Activated naive CD8-positive, alpha-beta T cell (primary cell): ENCODE results near the gene THRSP.
"Not testable (repeated sequence)": the region's sequence is repeated elsewhere in the genome, so short reads cannot be mapped to it uniquely, and the experiment has no call there.

Source experiments
- H3K27ac Mint-ChIP-seq: one replicate; pipeline ENCODE4 v1.8.0; 2021; ENCODE audit warnings: mixed read lengths
- H3K27me3 Mint-ChIP-seq: one replicate; pipeline ENCODE4 v1.8.0; 2021; ENCODE audit warnings: mixed read lengths
- H3K36me3 Mint-ChIP-seq: one replicate; pipeline ENCODE4 v1.8.0; 2021; ENCODE audit warnings: mixed read lengths
- H3K4me1 Mint-ChIP-seq: one replicate; pipeline ENCODE4 v1.8.0; 2021; ENCODE audit warnings: low read depth, mixed read lengths
- H3K4me3 Mint-ChIP-seq: one replicate; pipeline ENCODE4 v1.8.0; 2021; ENCODE audit warnings: mild to moderate bottlenecking, mixed read lengths
- H3K9me3 Mint-ChIP-seq: one replicate; pipeline ENCODE4 v1.8.0; 2021; ENCODE audit warnings: low read depth, mixed read lengths

The THRSP gene

GRCh38 chr11:78048561-78048960 is 15.1 kb upstream of the THRSP start:
- Mint-ChIP-seq H3K4me3 (no peak overlapping the region), H3K36me3 (no peaks in the 10 kb centered on the region), H3K27me3 (no peaks in the 10 kb centered on the region), H3K27ac (no peak overlapping the region), H3K9me3 (no peaks in the 10 kb centered on the region), H3K4me1 (peaks cover 6% of the 10 kb centered on the region)

GRCh38 chr11:78049348-78049747 is 14.3 kb upstream of the THRSP start:
- Mint-ChIP-seq H3K27me3 (no peaks in the 10 kb centered on the region), H3K27ac (no peak overlapping the region), H3K4me1 (peaks cover 6% of the 10 kb centered on the region), H3K4me3 (no peak overlapping the region), H3K36me3 (no peaks in the 10 kb centered on the region), H3K9me3 (no peaks in the 10 kb centered on the region)

- Mint-ChIP-seq H3K27me3 (no peaks in the 10 kb centered on the region), H3K9me3 (no peaks in the 10 kb centered on the region), H3K4me1 (no peaks in the 10 kb centered on the region), H3K36me3 (no peaks in the 10 kb centered on the region), H3K4me3 (no peak overlapping the region), H3K27ac (no peak overlapping the region)
These were observed 12.5 kb upstream of the THRSP start for GRCh38 chr11:78050964-78051831.

GRCh38 chr11:78054971-78055370 is 8.7 kb upstream of the THRSP start:
- H3K27me3 Mint-ChIP-seq, result no peaks in the 10 kb centered on the region
- no peak overlapping the region for H3K4me3 Mint-ChIP-seq
- H3K4me1 Mint-ChIP-seq, result no peaks in the 10 kb centered on the region
- H3K9me3 Mint-ChIP-seq, result no peaks in the 10 kb centered on the region
- no peak overlapping the region for H3K27ac Mint-ChIP-seq
- no peaks in the 10 kb centered on the region for H3K36me3 Mint-ChIP-seq

GRCh38 chr11:78056093-78056492 is 7.6 kb upstream of the THRSP start:
- peaks cover 2% of the 10 kb centered on the region for H3K36me3 Mint-ChIP-seq
- no peak overlapping the region for H3K4me3 Mint-ChIP-seq
- no peaks in the 10 kb centered on the region for H3K9me3 Mint-ChIP-seq
- H3K27ac Mint-ChIP-seq, result no peak overlapping the region
- H3K27me3 Mint-ChIP-seq, result no peaks in the 10 kb centered on the region
- H3K4me1 Mint-ChIP-seq, result no peaks in the 10 kb centered on the region

GRCh38 chr11:78057462-78058055 is 6.1 kb upstream of the THRSP start:
- Mint-ChIP-seq H3K9me3 (no peaks in the 10 kb centered on the region), H3K36me3 (peaks cover 2% of the 10 kb centered on the region), H3K4me1 (no peaks in the 10 kb centered on the region), H3K4me3 (no peak overlapping the region), H3K27ac (no peak overlapping the region), H3K27me3 (no peaks in the 10 kb centered on the region)

GRCh38 chr11:78059749-78060328 is 3.8 kb upstream of the THRSP start:
- not testable (repeated sequence) for H3K27me3 Mint-ChIP-seq, H3K27ac Mint-ChIP-seq, H3K4me1 Mint-ChIP-seq, H3K4me3 Mint-ChIP-seq, H3K36me3 Mint-ChIP-seq, H3K9me3 Mint-ChIP-seq

GRCh38 chr11:78060533-78060932 is 3.1 kb upstream of the THRSP start:
- Mint-ChIP-seq H3K36me3 (peaks cover 2% of the 10 kb centered on the region), H3K27ac (no peak overlapping the region), H3K27me3 (no peaks in the 10 kb centered on the region), H3K9me3 (no peaks in the 10 kb centered on the region), H3K4me1 (no peaks in the 10 kb centered on the region), H3K4me3 (no peak overlapping the region)

GRCh38 chr11:78061088-78061920 is 2.4 kb upstream of the THRSP start:
- H3K4me1 Mint-ChIP-seq, result no peaks in the 10 kb centered on the region
- H3K36me3 Mint-ChIP-seq, result peaks cover 2% of the 10 kb centered on the region
- H3K27ac Mint-ChIP-seq, result no peak overlapping the region
- no peaks in the 10 kb centered on the region for H3K9me3 Mint-ChIP-seq
- no peak overlapping the region for H3K4me3 Mint-ChIP-seq
- H3K27me3 Mint-ChIP-seq, result no peaks in the 10 kb centered on the region

GRCh38 chr11:78061921-78062311 is 1.7 kb upstream of the THRSP start:
- no peak overlapping the region for H3K4me3 Mint-ChIP-seq
- H3K36me3 Mint-ChIP-seq, result peaks cover 2% of the 10 kb centered on the region
- no peak overlapping the region for H3K27ac Mint-ChIP-seq
- H3K9me3 Mint-ChIP-seq, result no peaks in the 10 kb centered on the region
- H3K27me3 Mint-ChIP-seq, result no peaks in the 10 kb centered on the region
- no peaks in the 10 kb centered on the region for H3K4me1 Mint-ChIP-seq

GRCh38 chr11:78062671-78063070 is 990 bp upstream of the THRSP start:
- no peaks in the 10 kb centered on the region for H3K9me3 Mint-ChIP-seq

GRCh38 chr11:78065203-78065602 is 1.5 kb downstream of the THRSP start:
- Mint-ChIP-seq H3K36me3 (peaks cover 11% of the 10 kb centered on the region), H3K4me1 (no peaks in the 10 kb centered on the region), H3K27me3 (no peaks in the 10 kb centered on the region), H3K9me3 (no peaks in the 10 kb centered on the region), H3K4me3 (no peak overlapping the region), H3K27ac (no peak overlapping the region)

More at GRCh38 chr11:78062671-78063070, 990 bp upstream of the THRSP start:
- H3K27ac Mint-ChIP-seq, result no peak overlapping the region
- H3K4me1 Mint-ChIP-seq, result no peaks in the 10 kb centered on the region
- peaks cover 6% of the 10 kb centered on the region for H3K36me3 Mint-ChIP-seq
- H3K4me3 Mint-ChIP-seq, result no peak overlapping the region
- H3K27me3 Mint-ChIP-seq, result no peaks in the 10 kb centered on the region

GRCh38 chr11:78066471-78066870 is 2.8 kb downstream of the THRSP start:
- Mint-ChIP-seq H3K36me3 (peaks cover 9% of the 10 kb centered on the region), H3K27ac (no peak overlapping the region), H3K4me1 (peaks cover 2% of the 10 kb centered on the region), H3K27me3 (no peaks in the 10 kb centered on the region), H3K9me3 (no peaks in the 10 kb centered on the region), H3K4me3 (no peak overlapping the region)

- Mint-ChIP-seq H3K9me3 (no peaks in the 10 kb centered on the region), H3K36me3 (peaks cover 13% of the 10 kb centered on the region), H3K27ac (no peak overlapping the region), H3K27me3 (no peaks in the 10 kb centered on the region), H3K4me3 (no peak overlapping the region), H3K4me1 (peaks cover 6% of the 10 kb centered on the region)
These were observed 4.0 kb downstream of the THRSP start for GRCh38 chr11:78067704-78068103.

GRCh38 chr11:78069465-78069864 is 5.8 kb downstream of the THRSP start:
- Mint-ChIP-seq H3K27me3 (no peaks in the 10 kb centered on the region), H3K4me1 (peaks cover 9% of the 10 kb centered on the region), H3K27ac (no peak overlapping the region), H3K4me3 (no peak overlapping the region), H3K9me3 (no peaks in the 10 kb centered on the region), H3K36me3 (peaks cover 13% of the 10 kb centered on the region)
